Measurements from ENCODE around the gene FGF14.

Gene FGF14

GRCh38 chr13:102207680-102208342 lies 194.0 kb downstream of the FGF14 start:
- no peak overlapping the region for H3K4ac ChIP-seq (ENCODE audit: low read length)
- H4K8ac ChIP-seq (ENCODE audit: low read depth, low read length) = no peak overlapping the region
- DNase-seq (ENCODE audit: low spot score) = no peak
- no peak overlapping the region for H2BK120ac ChIP-seq (ENCODE audit: low read depth, low read length)
- H3K23ac ChIP-seq (ENCODE audit: low read depth, low read length, poor library complexity) = no peak overlapping the region
- no peak overlapping the region for H3K27ac ChIP-seq (replicated peaks; ENCODE audit: low read length)
- no peaks in the 10 kb centered on the region for H3K79me1 ChIP-seq (ENCODE audit: low read depth, low read length)
- no peak overlapping the region for H3K18ac ChIP-seq (ENCODE audit: low read length)
- H2BK12ac ChIP-seq (ENCODE audit: low read length) = no peak overlapping the region
- H3K27me3 ChIP-seq (ENCODE audit: control insufficient read depth in 3 of 3, insufficient read depth in 3 of 3, low read depth in 1 of 3, low read length in 3 of 3) = no peaks in the 10 kb centered on the region
- no peak overlapping the region for H2AK5ac ChIP-seq (ENCODE audit: low read depth, low read length)
- H4K91ac ChIP-seq (ENCODE audit: low read depth, low read length, poor library complexity) = no peak overlapping the region
- no peak overlapping the region for H3K4me2 ChIP-seq (ENCODE audit: insufficient read depth, low read length, poor library complexity, severe bottlenecking)
- H3K14ac ChIP-seq (ENCODE audit: low read length) = no peak overlapping the region
- H3K4me3 ChIP-seq (ENCODE audit: low read length in 2 of 2) = no peak overlapping the region
- H2AFZ ChIP-seq (ENCODE audit: low read length) = no peak overlapping the region
- H3K9ac ChIP-seq (ENCODE audit: low read depth, low read length, poor library complexity) = no peak overlapping the region
- H3K4me1 ChIP-seq (ENCODE audit: control insufficient read depth in 2 of 2, insufficient read depth in 1 of 2, low read depth in 1 of 2, low read length in 2 of 2) = peaks cover 2 to 4% of the 10 kb centered on the region in 2 donors
- no peaks in the 10 kb centered on the region for H3K36me3 ChIP-seq (replicated peaks in 1 of 2; ENCODE audit: control insufficient read depth in 2 of 2, insufficient read depth in 2 of 2, low read length in 2 of 2)
- H2BK15ac ChIP-seq (ENCODE audit: low read length) = no peak overlapping the region
- no peak overlapping the region for H2BK5ac ChIP-seq (ENCODE audit: low read length)
- H3K9me3 ChIP-seq (replicated peaks in 1 of 2; ENCODE audit: control insufficient read depth in 2 of 2, insufficient read depth in 1 of 2, low read depth in 1 of 2, low read length in 2 of 2) = no peaks in the 10 kb centered on the region
- whole genome bisulfite sequencing, 2 donors (ENCODE audit: extremely low coverage in 2 of 2, insufficient read length in 2 of 2, insufficient replicate concordance in 1 of 2) = no CpG with 5 or more reads among the region's 3 CpGs

GRCh38 chr13:102203718-102204117 lies 198.1 kb downstream of the FGF14 start:
- Histone ChIP-seq H4K8ac (ENCODE audit: low read depth, low read length) (no peak overlapping the region), H2BK12ac (ENCODE audit: low read length) (no peak overlapping the region), H2BK5ac (ENCODE audit: low read length) (no peak overlapping the region), H3K79me1 (ENCODE audit: low read depth, low read length) (no peaks in the 10 kb centered on the region), H3K27ac (replicated peaks; ENCODE audit: low read length) (no peak overlapping the region), H3K4me2 (ENCODE audit: insufficient read depth, low read length, poor library complexity, severe bottlenecking) (no peak overlapping the region), H3K4ac (ENCODE audit: low read length) (no peak overlapping the region), H2AK5ac (ENCODE audit: low read depth, low read length) (no peak overlapping the region), H3K4me3 (ENCODE audit: low read length in 2 of 2) (no peak overlapping the region), H3K9me3 (replicated peaks in 1 of 2; ENCODE audit: control insufficient read depth in 2 of 2, insufficient read depth in 1 of 2, low read depth in 1 of 2, low read length in 2 of 2) (no peaks in the 10 kb centered on the region), H3K14ac (ENCODE audit: low read length) (no peak overlapping the region), H3K4me1 (ENCODE audit: control insufficient read depth in 2 of 2, insufficient read depth in 1 of 2, low read depth in 1 of 2, low read length in 2 of 2) (no peaks in the 10 kb centered on the region), H2BK120ac (ENCODE audit: low read depth, low read length) (no peak overlapping the region), H2AFZ (ENCODE audit: low read length) (no peak overlapping the region), H4K91ac (ENCODE audit: low read depth, low read length, poor library complexity) (no peak overlapping the region), H3K9ac (ENCODE audit: low read depth, low read length, poor library complexity) (no peak overlapping the region), H3K27me3 (ENCODE audit: control insufficient read depth in 3 of 3, insufficient read depth in 3 of 3, low read depth in 1 of 3, low read length in 3 of 3) (no peaks in the 10 kb centered on the region), H2BK15ac (ENCODE audit: low read length) (no peak overlapping the region), H3K18ac (ENCODE audit: low read length) (no peak overlapping the region), H3K36me3 (replicated peaks in 1 of 2; ENCODE audit: control insufficient read depth in 2 of 2, insufficient read depth in 2 of 2, low read length in 2 of 2) (no peaks in the 10 kb centered on the region), H3K23ac (ENCODE audit: low read depth, low read length, poor library complexity) (no peak overlapping the region)
- no peak for DNase-seq (ENCODE audit: low spot score)

- no peak overlapping the region for H3K4me3 ChIP-seq (ENCODE audit: low read length in 2 of 2)
- H2BK12ac ChIP-seq (ENCODE audit: low read length) = no peak overlapping the region
- no peaks in the 10 kb centered on the region for H3K79me1 ChIP-seq (ENCODE audit: low read depth, low read length)
- H2BK120ac ChIP-seq (ENCODE audit: low read depth, low read length) = no peak overlapping the region
- peaks cover 0 to 4% of the 10 kb centered on the region in 2 donors for H3K9me3 ChIP-seq (replicated peaks in 1 of 2; ENCODE audit: control insufficient read depth in 2 of 2, insufficient read depth in 1 of 2, low read depth in 1 of 2, low read length in 2 of 2)
- H3K9ac ChIP-seq (ENCODE audit: low read depth, low read length, poor library complexity) = no peak overlapping the region
- no peak overlapping the region for H4K8ac ChIP-seq (ENCODE audit: low read depth, low read length)
- H3K18ac ChIP-seq (ENCODE audit: low read length) = no peak overlapping the region
- no peaks in the 10 kb centered on the region for H3K27me3 ChIP-seq (ENCODE audit: control insufficient read depth in 3 of 3, insufficient read depth in 3 of 3, low read depth in 1 of 3, low read length in 3 of 3)
- no CpG with 5 or more reads among the region's 7 CpGs for WGBS, 2 donors (ENCODE audit: extremely low coverage in 2 of 2, insufficient read length in 2 of 2, insufficient replicate concordance in 1 of 2)
- H3K27ac ChIP-seq (replicated peaks; ENCODE audit: low read length) = no peak overlapping the region
- no peak overlapping the region for H3K23ac ChIP-seq (ENCODE audit: low read depth, low read length, poor library complexity)
- H2AK5ac ChIP-seq (ENCODE audit: low read depth, low read length) = no peak overlapping the region
- H3K4me1 ChIP-seq (ENCODE audit: control insufficient read depth in 2 of 2, insufficient read depth in 1 of 2, low read depth in 1 of 2, low read length in 2 of 2) = peaks cover 0 to 7% of the 10 kb centered on the region in 2 donors
- H4K91ac ChIP-seq (ENCODE audit: low read depth, low read length, poor library complexity) = no peak overlapping the region
- H3K4ac ChIP-seq (ENCODE audit: low read length) = no peak overlapping the region
- no peak for DNase-seq (ENCODE audit: low spot score)
- H3K14ac ChIP-seq (ENCODE audit: low read length) = no peak overlapping the region
- H2AFZ ChIP-seq (ENCODE audit: low read length) = no peak overlapping the region
- H3K36me3 ChIP-seq (replicated peaks in 1 of 2; ENCODE audit: control insufficient read depth in 2 of 2, insufficient read depth in 2 of 2, low read length in 2 of 2) = no peaks in the 10 kb centered on the region
- no peak overlapping the region for H3K4me2 ChIP-seq (ENCODE audit: insufficient read depth, low read length, poor library complexity, severe bottlenecking)
- H2BK15ac ChIP-seq (ENCODE audit: low read length) = no peak overlapping the region
- no peak overlapping the region for H2BK5ac ChIP-seq (ENCODE audit: low read length)
Observed at GRCh38 chr13:102198418-102199311, 203.2 kb downstream of the FGF14 start.

GRCh38 chr13:102197193-102197592 lies 204.7 kb downstream of the FGF14 start:
- Histone ChIP-seq H4K91ac (ENCODE audit: low read depth, low read length, poor library complexity) (no peak overlapping the region), H3K9ac (ENCODE audit: low read depth, low read length, poor library complexity) (no peak overlapping the region), H3K4me1 (ENCODE audit: control insufficient read depth in 2 of 2, insufficient read depth in 1 of 2, low read depth in 1 of 2, low read length in 2 of 2) (peaks cover 0 to 7% of the 10 kb centered on the region in 2 donors), H2AK5ac (ENCODE audit: low read depth, low read length) (no peak overlapping the region), H3K14ac (ENCODE audit: low read length) (no peak overlapping the region), H2BK120ac (ENCODE audit: low read depth, low read length) (no peak overlapping the region), H3K18ac (ENCODE audit: low read length) (no peak overlapping the region), H2AFZ (ENCODE audit: low read length) (no peak overlapping the region), H3K36me3 (replicated peaks in 1 of 2; ENCODE audit: control insufficient read depth in 2 of 2, insufficient read depth in 2 of 2, low read length in 2 of 2) (no peaks in the 10 kb centered on the region), H4K8ac (ENCODE audit: low read depth, low read length) (no peak overlapping the region), H3K4me3 (ENCODE audit: low read length in 2 of 2) (no peak overlapping the region), H3K4ac (ENCODE audit: low read length) (no peak overlapping the region), H3K9me3 (replicated peaks in 1 of 2; ENCODE audit: control insufficient read depth in 2 of 2, insufficient read depth in 1 of 2, low read depth in 1 of 2, low read length in 2 of 2) (peaks cover 0 to 11% of the 10 kb centered on the region in 2 donors), H3K23ac (ENCODE audit: low read depth, low read length, poor library complexity) (no peak overlapping the region), H3K27me3 (ENCODE audit: control insufficient read depth in 3 of 3, insufficient read depth in 3 of 3, low read depth in 1 of 3, low read length in 3 of 3) (no peaks in the 10 kb centered on the region), H2BK15ac (ENCODE audit: low read length) (no peak overlapping the region), H2BK5ac (ENCODE audit: low read length) (no peak overlapping the region), H3K27ac (replicated peaks; ENCODE audit: low read length) (no peak overlapping the region), H2BK12ac (ENCODE audit: low read length) (no peak overlapping the region), H3K79me1 (ENCODE audit: low read depth, low read length) (no peaks in the 10 kb centered on the region), H3K4me2 (ENCODE audit: insufficient read depth, low read length, poor library complexity, severe bottlenecking) (no peak overlapping the region)
- no CpG with 5 or more reads among the region's 1 CpG for whole genome bisulfite sequencing, 2 donors (ENCODE audit: extremely low coverage in 2 of 2, insufficient read length in 2 of 2, insufficient replicate concordance in 1 of 2)
- no peak for DNase-seq (ENCODE audit: low spot score)

Measured in neuronal stem cell (in vitro differentiated cells).